Measurements from ENCODE around the gene NIPAL4. TPM values are rescaled to one million over a fixed set of nuclear protein-coding genes. Genes with fewer than 3 reads are reported as not detected.

Gene NIPAL4
- total RNA-seq, 2 donors from 2014 or later, result 1.6 TPM; not detected in 1

DNA sequence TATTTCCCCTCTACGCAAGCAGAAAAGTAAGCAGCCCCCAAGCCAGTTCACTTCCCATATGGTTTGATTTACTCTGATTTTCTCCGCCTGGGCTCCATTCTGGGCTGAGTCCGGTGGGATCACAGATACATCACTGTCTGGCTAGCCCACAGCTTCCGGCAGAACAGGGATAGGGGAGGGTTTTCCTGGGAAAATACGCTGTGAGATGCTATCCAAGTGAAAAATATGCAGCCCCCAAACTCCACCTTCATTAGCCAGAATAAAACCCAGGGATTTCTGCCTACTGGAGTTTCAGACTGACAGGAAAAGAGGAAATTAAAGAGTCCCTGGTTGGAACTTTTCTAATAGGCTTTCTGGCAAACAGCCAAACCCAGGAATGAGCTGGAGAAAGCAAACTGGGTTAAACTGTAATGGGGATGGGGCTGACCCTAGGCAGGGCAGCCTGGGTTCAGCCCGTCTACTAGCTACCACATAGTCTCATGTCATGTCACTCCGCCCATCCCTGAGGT, 16.9 kb upstream of the NIPAL4 start:
- no peaks in the 10 kb centered on the region for H3K9me3 ChIP-seq
- H3K27me3 ChIP-seq, result no peaks in the 10 kb centered on the region
- no peak for DNase-seq (ENCODE audit: low spot score)
- H3K4me1 ChIP-seq, result no peaks in the 10 kb centered on the region
- H3K4me3 ChIP-seq, result no peak overlapping the region
- no peak overlapping the region for H3K27ac ChIP-seq
- no peaks in the 10 kb centered on the region for H3K36me3 ChIP-seq
- TF ChIP-seq, protein P1, sequence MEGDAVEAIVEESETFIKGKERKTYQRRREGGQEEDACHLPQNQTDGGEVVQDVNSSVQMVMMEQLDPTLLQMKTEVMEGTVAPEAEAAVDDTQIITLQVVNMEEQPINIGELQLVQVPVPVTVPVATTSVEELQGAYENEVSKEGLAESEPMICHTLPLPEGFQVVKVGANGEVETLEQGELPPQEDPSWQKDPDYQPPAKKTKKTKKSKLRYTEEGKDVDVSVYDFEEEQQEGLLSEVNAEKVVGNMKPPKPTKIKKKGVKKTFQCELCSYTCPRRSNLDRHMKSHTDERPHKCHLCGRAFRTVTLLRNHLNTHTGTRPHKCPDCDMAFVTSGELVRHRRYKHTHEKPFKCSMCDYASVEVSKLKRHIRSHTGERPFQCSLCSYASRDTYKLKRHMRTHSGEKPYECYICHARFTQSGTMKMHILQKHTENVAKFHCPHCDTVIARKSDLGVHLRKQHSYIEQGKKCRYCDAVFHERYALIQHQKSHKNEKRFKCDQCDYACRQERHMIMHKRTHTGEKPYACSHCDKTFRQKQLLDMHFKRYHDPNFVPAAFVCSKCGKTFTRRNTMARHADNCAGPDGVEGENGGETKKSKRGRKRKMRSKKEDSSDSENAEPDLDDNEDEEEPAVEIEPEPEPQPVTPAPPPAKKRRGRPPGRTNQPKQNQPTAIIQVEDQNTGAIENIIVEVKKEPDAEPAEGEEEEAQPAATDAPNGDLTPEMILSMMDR (IDR thresholded peaks at IDR 0.05), result no peak

DNA sequence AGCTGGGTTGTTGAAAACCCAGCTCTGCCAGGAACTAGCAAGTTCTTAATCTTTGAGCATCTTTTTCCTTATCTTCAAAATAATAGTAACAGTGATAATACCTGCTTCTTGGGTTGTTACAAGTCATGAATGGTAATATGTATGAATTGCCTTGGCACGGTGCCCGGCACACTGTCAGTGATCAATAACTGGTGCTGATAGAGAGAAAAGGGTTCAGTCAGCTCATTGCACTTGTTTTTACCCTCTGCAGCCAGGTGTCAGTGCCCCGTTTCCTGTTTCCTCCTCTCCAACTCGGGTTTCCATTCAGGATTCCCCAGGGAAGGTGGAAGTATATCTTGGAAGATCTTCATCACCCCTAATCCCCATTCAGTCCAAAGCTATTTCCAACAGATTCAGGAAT, 15.8 kb upstream of the NIPAL4 start:
- no peaks in the 10 kb centered on the region for H3K9me3 ChIP-seq
- H3K27me3 ChIP-seq, result no peaks in the 10 kb centered on the region
- TF ChIP-seq, protein P1 (IDR thresholded peaks at IDR 0.05), result no peak
- H3K27ac ChIP-seq, result no peak overlapping the region
- no peak for DNase-seq (ENCODE audit: low spot score)
- H3K4me3 ChIP-seq, result no peak overlapping the region
- H3K36me3 ChIP-seq, result no peaks in the 10 kb centered on the region
- H3K4me1 ChIP-seq, result peaks cover 0 to 3% of the 10 kb centered on the region in 2 donors

DNA sequence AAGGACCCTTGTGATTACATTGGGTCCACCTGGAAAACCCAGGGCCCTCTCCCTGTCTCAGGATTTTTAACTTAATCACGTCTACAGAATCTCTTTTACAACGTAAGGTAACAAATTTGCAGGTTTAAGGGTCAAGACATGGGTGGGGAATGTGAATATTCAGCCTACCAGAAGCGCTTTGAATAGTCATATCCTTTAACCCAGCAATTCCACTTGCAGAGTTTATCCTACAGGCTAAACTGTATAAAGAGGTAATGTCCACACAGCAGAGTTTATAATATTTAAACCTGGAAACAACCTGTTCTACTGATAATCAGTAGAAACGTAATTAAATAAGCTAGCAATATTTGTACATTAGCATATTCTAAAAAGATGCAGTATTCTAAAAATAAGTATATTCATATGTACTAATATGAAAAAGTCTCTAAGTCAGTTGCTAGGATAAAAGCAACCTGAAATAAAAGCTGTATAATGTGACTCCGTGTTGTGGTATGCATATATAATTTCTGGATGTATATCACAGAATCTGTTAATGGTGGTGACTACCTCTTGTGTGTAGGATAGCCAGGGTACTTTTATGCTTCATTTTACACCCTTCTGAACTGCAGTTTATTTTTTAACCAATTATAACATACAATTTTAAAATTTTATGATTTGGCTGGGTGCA, 14.1 kb upstream of the NIPAL4 start:
- Histone ChIP-seq H3K27ac (no peak overlapping the region), H3K4me1 (peaks cover 0 to 12% of the 10 kb centered on the region in 2 donors), H3K9me3 (no peaks in the 10 kb centered on the region), H3K36me3 (no peaks in the 10 kb centered on the region), H3K4me3 (no peak overlapping the region), H3K27me3 (no peaks in the 10 kb centered on the region)
- DNase-seq (ENCODE audit: low spot score), result no peak
- TF ChIP-seq, protein P1 (IDR thresholded peaks at IDR 0.05), result no peak

DNA sequence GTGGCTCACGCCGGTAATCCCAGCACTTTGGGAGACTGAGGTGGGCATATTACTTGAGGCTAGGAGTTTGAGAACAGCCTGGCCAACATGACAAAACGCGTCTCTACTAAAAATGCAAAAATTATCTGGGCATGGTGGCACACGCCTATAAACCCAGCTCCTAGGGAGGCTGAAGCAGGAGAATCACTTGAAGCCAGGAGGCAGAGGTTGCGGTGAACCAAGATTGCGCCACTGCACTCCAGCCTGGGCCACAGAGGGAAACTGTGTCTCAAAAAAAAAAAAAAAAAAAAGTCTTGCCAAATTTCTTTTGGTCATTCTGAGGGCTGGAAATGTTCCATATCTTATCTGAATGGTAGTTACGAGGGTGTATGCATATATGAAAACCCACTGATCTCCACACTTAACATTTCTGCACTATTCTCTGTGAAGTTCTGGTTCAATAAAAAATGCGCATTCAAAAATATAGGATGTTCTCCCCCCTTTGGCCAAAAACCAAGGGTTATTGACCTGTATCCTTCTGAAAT, 13.5 kb upstream of the NIPAL4 start:
- Histone ChIP-seq H3K9me3 (no peaks in the 10 kb centered on the region), H3K4me1 (peaks cover 0 to 12% of the 10 kb centered on the region in 2 donors), H3K4me3 (no peak overlapping the region), H3K27ac (no peak overlapping the region), H3K36me3 (no peaks in the 10 kb centered on the region), H3K27me3 (no peaks in the 10 kb centered on the region)
- TF ChIP-seq, protein P1 (IDR thresholded peaks at IDR 0.05), result no peak
- no peak for DNase-seq (ENCODE audit: low spot score)

DNA sequence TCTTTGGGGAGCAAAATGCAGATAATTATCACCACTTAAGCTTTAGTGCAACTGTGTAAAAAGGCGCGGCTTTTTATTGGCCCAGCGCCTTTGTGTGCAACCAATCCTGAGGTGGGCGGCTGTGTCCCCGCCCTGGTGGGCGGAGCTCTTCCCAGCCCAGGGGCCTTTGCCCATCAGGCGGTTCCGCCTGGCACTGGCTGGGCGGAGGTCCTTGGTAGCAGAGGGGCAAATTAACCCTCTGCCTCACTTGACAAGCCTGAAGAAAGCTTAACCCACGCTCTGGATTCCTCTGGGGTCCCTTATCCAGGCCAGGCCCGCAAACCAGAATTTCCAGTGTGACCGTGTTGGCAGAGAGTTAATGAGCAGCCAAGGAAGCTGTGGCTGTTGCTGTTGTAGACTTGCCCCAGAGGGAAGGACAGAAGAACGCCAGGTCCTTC, 12.8 kb upstream of the NIPAL4 start:
- no peaks in the 10 kb centered on the region for H3K27me3 ChIP-seq
- no peak overlapping the region for H3K4me3 ChIP-seq
- TF ChIP-seq, protein P1 (IDR thresholded peaks at IDR 0.05), result no peak
- DNase-seq (ENCODE audit: low spot score), result no peak
- peaks cover 0 to 12% of the 10 kb centered on the region in 2 donors for H3K4me1 ChIP-seq
- H3K9me3 ChIP-seq, result no peaks in the 10 kb centered on the region
- no peaks in the 10 kb centered on the region for H3K36me3 ChIP-seq
- H3K27ac ChIP-seq, result no peak overlapping the region
